Measurements from ENCODE around the gene TPSD1. TPM values are rescaled to one million over a fixed set of nuclear protein-coding genes. Genes with fewer than 3 reads are reported as not detected.
A peak's percentile ranks its signal among the peaks of the same experiment; 100 is the strongest.

Gene TPSD1
- total RNA-seq, 1 experiment from 2014 or later: not detected

DNA sequence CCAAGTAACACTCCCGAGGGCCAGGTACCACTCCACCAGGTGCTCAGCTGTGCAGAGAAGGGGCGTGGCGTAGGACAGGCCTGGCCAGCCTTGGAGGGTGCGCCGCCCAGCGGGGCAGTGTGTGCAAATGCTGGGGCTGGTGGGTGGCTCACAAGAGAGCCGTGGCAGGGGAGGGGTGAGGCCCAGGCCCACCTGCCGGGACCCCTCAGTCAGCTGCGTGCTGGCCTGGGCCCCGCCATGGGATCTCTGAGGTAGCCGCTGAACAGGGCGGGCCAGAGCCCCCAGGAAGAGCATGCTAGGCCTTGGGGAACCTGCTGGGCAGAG, 39.6 kb upstream of the TPSD1 start:
- peaks cover 85% of the 10 kb centered on the region for H3K27me3 Mint-ChIP-seq (ENCODE audit: unreplicated experiment)
- DNase-seq: peak; percentile 43
- H3K4me1 Mint-ChIP-seq (ENCODE audit: low read depth, unreplicated experiment): peaks cover 2% of the 10 kb centered on the region
- no TSS peak for BruUV-seq (replicated peaks)
- no peaks in the 10 kb centered on the region for H3K36me3 Mint-ChIP-seq (ENCODE audit: insufficient read depth, unreplicated experiment)
- no peak overlapping the region for H3K27ac Mint-ChIP-seq (ENCODE audit: unreplicated experiment)
- CTCF ChIA-PET: interaction anchor here (0.6 kb wide), 1 partner anchor 617 kb away, joined by 6 read pairs; no protein-coding TSS in a partner anchor
- H3K9me3 Mint-ChIP-seq (ENCODE audit: low read depth, unreplicated experiment): no peaks in the 10 kb centered on the region
- TF ChIP-seq, protein P1, sequence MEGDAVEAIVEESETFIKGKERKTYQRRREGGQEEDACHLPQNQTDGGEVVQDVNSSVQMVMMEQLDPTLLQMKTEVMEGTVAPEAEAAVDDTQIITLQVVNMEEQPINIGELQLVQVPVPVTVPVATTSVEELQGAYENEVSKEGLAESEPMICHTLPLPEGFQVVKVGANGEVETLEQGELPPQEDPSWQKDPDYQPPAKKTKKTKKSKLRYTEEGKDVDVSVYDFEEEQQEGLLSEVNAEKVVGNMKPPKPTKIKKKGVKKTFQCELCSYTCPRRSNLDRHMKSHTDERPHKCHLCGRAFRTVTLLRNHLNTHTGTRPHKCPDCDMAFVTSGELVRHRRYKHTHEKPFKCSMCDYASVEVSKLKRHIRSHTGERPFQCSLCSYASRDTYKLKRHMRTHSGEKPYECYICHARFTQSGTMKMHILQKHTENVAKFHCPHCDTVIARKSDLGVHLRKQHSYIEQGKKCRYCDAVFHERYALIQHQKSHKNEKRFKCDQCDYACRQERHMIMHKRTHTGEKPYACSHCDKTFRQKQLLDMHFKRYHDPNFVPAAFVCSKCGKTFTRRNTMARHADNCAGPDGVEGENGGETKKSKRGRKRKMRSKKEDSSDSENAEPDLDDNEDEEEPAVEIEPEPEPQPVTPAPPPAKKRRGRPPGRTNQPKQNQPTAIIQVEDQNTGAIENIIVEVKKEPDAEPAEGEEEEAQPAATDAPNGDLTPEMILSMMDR (IDR thresholded peaks at IDR 0.05; ENCODE audit: unreplicated experiment): no peak
- no peak overlapping the region for H3K4me3 Mint-ChIP-seq (ENCODE audit: low read depth, unreplicated experiment)
- intact Hi-C loops (cut with micrococcal nuclease; ENCODE audit: unreplicated experiment): no loop called here

DNA sequence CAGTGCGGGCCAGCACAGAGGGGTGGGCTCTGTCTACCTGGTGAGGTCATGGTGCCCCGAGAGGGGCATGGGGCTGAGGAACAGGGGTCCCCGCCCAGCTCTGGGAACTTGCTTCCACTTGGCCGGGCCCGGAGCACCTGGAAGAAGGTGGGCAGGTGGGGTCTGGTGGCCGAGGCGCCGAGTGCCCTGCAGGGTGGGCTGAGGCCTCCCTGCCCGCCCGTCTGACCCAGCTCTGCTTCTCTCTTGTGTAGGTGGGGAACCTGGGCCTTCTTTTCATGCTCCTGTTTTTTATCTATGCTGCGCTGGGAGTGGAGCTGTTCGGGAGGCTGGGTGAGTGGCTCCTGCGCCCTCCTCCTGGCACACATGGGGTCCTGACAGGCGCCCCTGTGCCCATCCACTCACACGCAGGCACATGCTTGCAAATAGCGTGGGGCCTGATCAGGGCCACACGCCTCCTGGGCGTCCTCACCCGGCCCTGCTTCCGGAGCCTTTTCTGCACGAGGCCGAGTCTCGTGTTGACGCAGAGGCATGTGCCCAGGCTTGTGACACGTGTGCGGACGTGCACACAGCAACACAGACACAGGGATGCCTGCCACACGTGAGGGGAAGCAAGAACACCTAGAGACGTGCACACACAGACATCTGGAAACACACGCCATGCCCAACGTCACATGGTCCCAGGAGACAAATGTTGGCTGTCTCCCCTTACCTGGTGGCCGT, 39.0 kb upstream of the TPSD1 start:
- BruUV-seq (replicated peaks): no TSS peak
- intact Hi-C loops (cut with micrococcal nuclease; ENCODE audit: unreplicated experiment): no loop called here
- Mint-ChIP-seq H3K4me1 (ENCODE audit: low read depth, unreplicated experiment) (peaks cover 8% of the 10 kb centered on the region), H3K36me3 (ENCODE audit: insufficient read depth, unreplicated experiment) (no peaks in the 10 kb centered on the region), H3K27ac (ENCODE audit: unreplicated experiment) (no peak overlapping the region), H3K27me3 (ENCODE audit: unreplicated experiment) (peaks cover 85% of the 10 kb centered on the region), H3K9me3 (ENCODE audit: low read depth, unreplicated experiment) (no peaks in the 10 kb centered on the region), H3K4me3 (ENCODE audit: low read depth, unreplicated experiment) (no peak overlapping the region)
- DNase-seq: no peak
- TF ChIP-seq, protein P1 (IDR thresholded peaks at IDR 0.05; ENCODE audit: unreplicated experiment): no peak
- CTCF ChIA-PET: interaction anchor here (0.6 kb wide), 1 partner anchor 617 kb away, joined by 6 read pairs; no protein-coding TSS in a partner anchor

DNA sequence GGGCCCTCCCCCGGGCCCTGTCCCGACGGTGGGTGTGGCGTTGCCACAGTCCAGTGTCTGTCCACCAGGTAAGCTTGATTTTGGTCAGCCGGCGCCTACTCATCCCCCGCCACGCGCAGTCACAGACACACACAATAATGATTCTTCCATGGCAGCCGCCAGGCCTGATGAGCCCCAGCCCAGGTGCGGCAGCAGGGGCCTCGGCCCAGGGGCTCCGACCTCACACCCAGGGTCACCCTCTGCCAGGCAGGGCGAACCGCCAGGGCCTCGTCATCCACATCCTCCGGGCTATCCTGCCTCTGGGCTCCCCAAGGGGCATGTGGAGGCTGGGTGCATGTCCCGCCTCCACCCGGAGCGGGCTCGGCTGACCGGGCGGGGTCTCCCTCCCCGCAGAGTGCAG, 38.3 kb upstream of the TPSD1 start:
- no peak overlapping the region for H3K27ac Mint-ChIP-seq (ENCODE audit: unreplicated experiment)
- peaks cover 10% of the 10 kb centered on the region for H3K4me1 Mint-ChIP-seq (ENCODE audit: low read depth, unreplicated experiment)
- H3K9me3 Mint-ChIP-seq (ENCODE audit: low read depth, unreplicated experiment): no peaks in the 10 kb centered on the region
- CTCF ChIA-PET: no interaction called here
- no TSS peak for BruUV-seq (replicated peaks)
- no peak overlapping the region for H3K4me3 Mint-ChIP-seq (ENCODE audit: low read depth, unreplicated experiment)
- TF ChIP-seq, protein P1 (IDR thresholded peaks at IDR 0.05; ENCODE audit: unreplicated experiment): no peak
- DNase-seq: no peak
- intact Hi-C loops (cut with micrococcal nuclease; ENCODE audit: unreplicated experiment): no loop called here
- no peaks in the 10 kb centered on the region for H3K36me3 Mint-ChIP-seq (ENCODE audit: insufficient read depth, unreplicated experiment)
- peaks cover 91% of the 10 kb centered on the region for H3K27me3 Mint-ChIP-seq (ENCODE audit: unreplicated experiment)

DNA sequence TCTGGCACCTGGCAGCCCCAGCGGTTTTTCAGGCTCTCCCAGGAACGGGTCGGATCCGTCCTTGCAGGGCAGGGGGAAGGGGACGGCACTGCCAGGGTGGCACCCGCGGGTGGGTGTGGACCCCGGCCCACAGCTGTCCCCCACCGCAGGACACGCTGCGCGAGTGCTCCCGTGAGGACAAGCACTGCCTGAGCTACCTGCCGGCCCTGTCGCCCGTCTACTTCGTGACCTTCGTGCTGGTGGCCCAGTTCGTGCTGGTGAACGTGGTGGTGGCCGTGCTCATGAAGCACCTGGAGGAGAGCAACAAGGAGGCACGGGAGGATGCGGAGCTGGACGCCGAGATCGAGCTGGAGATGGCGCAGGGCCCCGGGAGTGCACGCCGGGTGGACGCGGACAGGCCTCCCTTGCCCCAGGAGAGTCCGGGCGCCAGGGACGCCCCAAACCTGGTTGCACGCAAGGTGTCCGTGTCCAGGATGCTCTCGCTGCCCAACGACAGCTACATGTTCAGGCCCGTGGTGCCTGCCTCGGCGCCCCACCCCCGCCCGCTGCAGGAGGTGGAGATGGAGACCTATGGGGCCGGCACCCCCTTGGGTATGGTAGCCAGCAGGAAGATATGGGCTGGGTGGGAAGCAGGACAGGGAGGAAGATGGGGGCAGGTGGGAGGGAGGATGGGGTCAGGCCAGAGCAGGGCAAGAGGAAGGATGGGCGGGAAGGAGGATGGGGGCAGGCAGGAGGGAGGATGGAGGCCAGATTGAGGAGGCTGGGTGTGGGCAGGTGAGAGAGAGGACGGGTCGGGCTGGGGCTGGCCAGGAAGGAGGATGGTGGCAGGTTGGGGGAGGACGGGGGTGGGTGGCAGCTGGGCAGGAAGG, 37.6 kb upstream of the TPSD1 start:
- DNase-seq: no peak
- no peak overlapping the region for H3K27ac Mint-ChIP-seq (ENCODE audit: unreplicated experiment)
- peaks cover 96% of the 10 kb centered on the region for H3K27me3 Mint-ChIP-seq (ENCODE audit: unreplicated experiment)
- no TSS peak for BruUV-seq (replicated peaks)
- H3K36me3 Mint-ChIP-seq (ENCODE audit: insufficient read depth, unreplicated experiment): no peaks in the 10 kb centered on the region
- no peaks in the 10 kb centered on the region for H3K9me3 Mint-ChIP-seq (ENCODE audit: low read depth, unreplicated experiment)
- CTCF ChIA-PET: interaction anchor here (0.8 kb wide), 1 partner anchor 29 kb away, joined by 3 read pairs; no protein-coding TSS in a partner anchor
- peaks cover 10% of the 10 kb centered on the region for H3K4me1 Mint-ChIP-seq (ENCODE audit: low read depth, unreplicated experiment)
- TF ChIP-seq, protein P1 (IDR thresholded peaks at IDR 0.05; ENCODE audit: unreplicated experiment): no peak
- intact Hi-C loops (cut with micrococcal nuclease; ENCODE audit: unreplicated experiment): no loop called here
- no peak overlapping the region for H3K4me3 Mint-ChIP-seq (ENCODE audit: low read depth, unreplicated experiment)
